Endometrium (tissue), 2 donors: ENCODE results near the gene PIGO.

Experiments
- FAIRE-seq: peaks from 2 replicates; lab custom pipeline; 2012; peaks lifted over from hg19 to GRCh38; lab: Jason Lieb, UNC
- donor health status: control.
- donor health status: control.

PIGO gene

GRCh38 chr9:35105571-35106342 is 9.4 kb upstream of the PIGO start:
- no peak for FAIRE-seq

GRCh38 chr9:35105126-35105525 is 8.7 kb upstream of the PIGO start:
- FAIRE-seq: no peak

DNA sequence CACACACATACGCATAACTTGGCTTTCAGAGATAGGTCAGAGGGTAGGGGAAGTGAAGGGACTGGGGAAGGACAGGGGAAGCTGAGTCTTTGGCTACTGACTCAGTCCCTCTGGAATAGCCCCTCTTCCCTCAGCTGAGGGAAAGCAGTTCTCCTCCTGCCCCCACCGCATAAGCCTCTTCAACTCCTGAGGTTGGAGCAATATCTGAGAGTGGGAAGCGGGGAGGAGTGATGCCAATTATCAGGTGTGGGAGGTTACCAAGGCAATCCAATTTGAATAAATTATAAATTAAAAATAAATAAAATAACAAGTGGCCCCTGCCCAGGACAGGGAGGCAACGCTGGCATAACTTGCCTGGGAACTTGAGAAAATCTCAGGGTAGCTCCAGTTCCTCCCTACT is 8.2 kb upstream of the PIGO start:
- FAIRE-seq: no peak

- no peak for FAIRE-seq
Measured at GRCh38 chr9:35103660-35104191, 7.3 kb upstream of the PIGO start.

DNA sequence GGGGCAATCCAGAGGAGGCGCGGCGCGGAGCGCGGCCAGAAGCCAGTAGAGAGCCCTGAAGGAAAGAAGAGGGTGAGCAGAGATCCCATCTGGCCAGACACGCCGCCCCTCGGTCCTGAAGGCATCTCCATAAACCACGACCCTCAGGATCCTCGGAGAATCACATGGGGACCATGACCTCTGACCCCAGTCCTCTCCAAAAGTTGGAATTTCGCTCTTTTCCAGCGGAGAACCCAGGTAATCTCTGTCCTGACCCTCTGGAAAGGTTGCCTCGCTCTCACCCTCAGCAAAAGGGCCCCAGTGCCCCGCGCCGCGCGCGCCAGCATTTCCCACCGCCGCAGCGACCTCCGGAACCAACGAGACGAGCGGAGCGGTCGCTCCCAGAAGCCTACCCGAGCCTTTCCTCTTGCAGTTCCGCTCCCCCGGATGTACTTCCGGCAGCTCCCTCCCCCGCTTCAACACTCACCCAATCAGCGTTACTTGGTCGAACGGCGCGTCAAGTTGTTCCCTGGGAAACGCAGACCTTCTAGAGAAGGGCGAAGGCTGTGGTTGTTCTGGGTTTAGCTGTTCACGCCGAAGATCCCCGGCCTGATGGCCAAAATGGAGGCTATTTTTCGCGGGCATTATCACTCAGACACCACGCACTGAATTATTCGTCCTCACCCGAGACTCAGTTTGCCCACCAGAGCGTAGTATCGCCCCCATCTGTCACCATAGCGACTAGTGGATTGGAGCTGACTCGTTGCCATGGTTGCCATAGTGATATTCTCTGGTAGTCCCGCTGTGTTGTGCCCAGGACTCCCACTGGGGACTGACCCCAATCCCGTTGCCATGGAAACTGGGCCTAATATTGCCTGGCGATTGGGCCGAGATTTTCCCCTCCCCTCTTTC is 6.6 kb upstream of the PIGO start, which contains the start of gene STOML2:
Gene STOML2 (minus strand): TSS at position 363 of the 891 bp plus-strand sequence. CDS start 37 bp downstream, at position 326.
- FAIRE-seq: peak; percentile 70

- no peak for FAIRE-seq
Measured at GRCh38 chr9:35102465-35102768, 6.0 kb upstream of the PIGO start.

DNA sequence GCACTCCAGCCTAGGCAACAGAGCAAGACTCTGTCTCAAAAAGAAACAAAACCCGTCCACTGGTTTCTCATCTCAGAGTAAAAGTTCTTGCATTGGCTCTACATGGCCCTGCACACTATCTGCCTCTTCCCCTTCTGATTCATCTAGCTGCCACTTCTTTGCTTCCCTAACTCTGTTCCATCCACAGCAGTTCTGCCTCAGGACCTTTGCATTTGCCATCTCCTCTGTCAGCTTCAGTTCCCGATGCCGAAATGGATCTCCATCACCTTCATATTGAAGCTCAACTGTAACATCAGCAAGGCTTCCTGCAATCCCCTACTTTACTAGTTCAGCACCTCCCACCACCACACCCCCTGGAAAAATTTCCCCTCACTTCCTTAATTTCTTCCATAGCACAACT is 1.2 kb upstream of the PIGO start:
- FAIRE-seq: no peak

DNA sequence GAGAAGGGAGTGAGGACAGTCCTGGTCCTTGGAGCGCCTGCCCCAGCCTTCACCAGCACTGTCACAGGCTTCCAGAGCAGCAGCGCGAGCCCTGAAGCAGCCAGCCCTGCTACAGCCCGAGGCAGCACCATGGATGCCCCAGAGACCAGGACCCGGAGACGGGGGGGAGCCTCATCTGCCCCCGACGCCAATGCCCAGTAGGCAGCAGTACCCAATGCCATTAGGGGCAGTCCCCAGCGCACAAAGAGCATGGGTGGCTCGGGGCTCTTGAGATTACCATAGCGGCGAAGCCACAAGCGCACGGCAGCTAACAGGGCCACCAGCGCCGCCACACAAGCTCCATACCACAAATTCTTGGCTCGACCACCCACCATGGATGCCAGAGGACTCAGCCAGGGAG is 4.9 kb downstream of the PIGO start:
- no peak for FAIRE-seq

- FAIRE-seq: no peak
Measured at GRCh38 chr9:35089434-35089833, 7.0 kb downstream of the PIGO start.

GRCh38 chr9:35085078-35085477 is 11.3 kb downstream of the PIGO start:
- FAIRE-seq: no peak

GRCh38 chr9:35079426-35080341 is 16.7 kb downstream of the PIGO start, which contains the start of gene FANCG:
Gene FANCG (minus strand): TSS chr9:35079942. CDS start chr9:35079524, 418 bp downstream.
- FAIRE-seq: peak; percentile 21

DNA sequence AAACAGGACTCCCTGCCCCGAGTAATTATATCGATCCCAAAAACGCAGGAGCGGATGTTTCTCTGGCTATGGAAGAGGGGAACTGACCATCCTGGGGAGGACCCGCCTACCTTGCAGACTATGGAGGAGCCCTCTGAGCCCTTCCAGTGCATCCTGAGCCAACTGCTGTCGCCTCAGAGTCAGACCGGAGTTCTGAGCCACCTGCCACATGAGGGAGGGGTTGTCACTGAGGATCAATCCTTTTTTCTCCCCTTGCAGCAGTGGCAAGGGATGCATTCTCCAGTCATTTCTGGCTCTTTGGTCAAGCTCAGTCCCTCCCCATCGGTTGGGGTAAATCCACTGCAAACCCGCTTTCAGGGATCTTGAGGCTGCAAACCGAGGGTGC is 17.4 kb downstream of the PIGO start:
- FAIRE-seq: no peak

GRCh38 chr9:35078066-35078465 is 18.3 kb downstream of the PIGO start:
- no peak for FAIRE-seq

DNA sequence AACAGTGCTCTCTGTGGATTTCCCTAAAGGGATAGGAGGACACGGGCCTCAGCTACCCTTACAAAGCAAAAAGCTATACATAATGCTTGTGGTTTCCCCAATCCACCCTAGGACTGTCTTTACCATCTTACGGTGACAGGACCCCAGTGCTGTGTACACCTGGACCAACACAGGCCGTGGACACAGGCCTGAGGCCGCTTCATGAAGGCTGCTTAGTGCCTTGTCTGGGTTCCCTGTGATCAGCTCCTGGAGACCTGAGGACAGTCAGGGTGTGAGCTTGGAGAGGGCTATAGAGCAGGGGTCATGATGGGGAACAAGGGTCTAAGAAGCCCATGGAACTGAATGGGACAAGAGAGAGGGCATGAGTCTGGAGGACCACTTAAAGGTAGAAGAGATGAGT is 19.5 kb downstream of the PIGO start:
- FAIRE-seq: no peak

GRCh38 chr9:35075358-35075757 is 21.0 kb downstream of the PIGO start:
- FAIRE-seq: no peak

- no peak for FAIRE-seq
Measured at GRCh38 chr9:35074791-35075190, 21.6 kb downstream of the PIGO start.

DNA sequence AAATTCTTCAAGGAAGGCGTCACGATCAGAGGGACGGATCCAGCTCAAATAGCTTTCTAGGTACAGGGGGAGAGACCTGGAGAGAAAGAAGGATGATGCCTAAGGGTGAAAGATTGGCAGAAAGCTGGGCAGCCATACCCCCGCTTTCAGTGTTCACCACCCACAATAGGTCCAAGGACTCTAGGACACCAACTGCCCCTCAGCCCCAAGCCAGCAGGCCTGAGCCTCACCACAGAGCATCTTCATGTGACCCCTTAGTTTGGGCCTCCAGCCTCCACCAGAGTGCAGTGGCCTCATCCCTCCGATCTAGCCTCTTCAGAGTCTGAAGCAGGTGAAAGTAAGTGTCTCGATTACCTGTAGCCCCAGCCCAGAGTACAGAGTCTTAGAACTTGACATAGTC is 22.2 kb downstream of the PIGO start:
- FAIRE-seq: no peak

DNA sequence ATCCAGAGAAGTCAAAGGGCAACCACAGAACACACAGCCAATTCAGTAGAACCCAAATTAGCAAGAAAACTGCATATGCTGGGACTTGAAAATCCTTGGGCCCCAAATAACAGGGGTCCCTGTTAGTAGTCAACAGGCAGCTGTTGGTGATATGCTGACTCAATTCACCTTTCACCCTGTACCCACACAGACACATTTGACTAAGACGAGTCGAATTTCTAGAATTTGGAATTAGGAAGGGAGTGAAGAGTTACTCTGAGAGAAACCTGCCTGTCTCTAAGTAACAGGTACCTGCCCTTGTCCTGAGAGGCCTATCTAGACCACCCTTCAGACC is 23.1 kb downstream of the PIGO start:
- no peak for FAIRE-seq

DNA sequence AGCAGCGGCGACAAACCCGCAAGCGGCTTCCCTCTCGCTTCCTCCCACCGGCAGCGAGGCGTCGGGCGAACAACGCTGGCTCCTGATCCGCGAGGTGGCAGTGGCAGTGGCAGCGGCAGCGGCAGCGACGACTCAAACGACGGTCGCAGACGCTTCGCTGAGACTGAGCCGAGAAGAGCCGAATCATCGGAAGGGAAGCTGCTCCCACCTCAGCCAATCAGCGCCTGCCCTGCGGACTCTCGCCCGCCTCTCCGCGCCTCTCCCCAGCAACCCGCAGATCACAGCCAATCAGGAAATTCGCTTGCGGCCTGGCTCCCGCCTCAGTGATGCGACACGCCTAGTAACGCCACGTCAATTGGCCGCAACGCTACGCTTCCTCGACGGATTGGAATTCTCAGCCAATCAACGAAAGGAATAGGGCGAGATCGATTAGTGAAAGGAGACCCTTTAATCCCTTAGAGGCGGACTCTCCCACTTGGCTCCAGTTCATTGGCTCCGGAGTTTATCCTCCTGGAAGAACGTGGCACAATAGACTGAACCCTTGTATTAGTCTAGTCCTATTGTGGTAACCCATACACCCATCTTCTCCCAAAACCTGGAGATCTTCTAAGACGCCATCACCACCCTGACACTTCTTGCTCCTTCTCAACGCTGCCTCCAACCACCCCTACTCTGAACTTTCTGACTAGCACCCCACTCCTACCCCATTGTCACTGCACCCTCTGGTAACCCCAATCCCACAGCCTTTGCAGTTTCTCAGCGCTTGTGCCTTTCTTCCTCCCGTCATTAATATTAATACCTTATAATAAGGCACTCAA is 23.7 kb downstream of the PIGO start, which contains the start of gene VCP:
Gene VCP (minus strand): TSS at position 165 of the 818 bp plus-strand sequence. CDS start 272 bp downstream, outside the sequence.
- peak; percentile 100 for FAIRE-seq

GRCh38 chr9:35071814-35072460 is 24.5 kb downstream of the PIGO start:
- FAIRE-seq: no peak
